H1 (cell line): ENCODE data around the gene HSPBP1. TPM values are rescaled to one million over a fixed set of nuclear protein-coding genes. Genes with fewer than 3 reads are reported as not detected.

Experiments
- microRNA-seq, 2 experiments: library from miRNA; unstranded; fragments of <30 nt; microRNA quantifications; one replicate each; pipeline versions ENCODE4 to v1.2.0, GENCODE V29; 2016 to 2020; ENCODE audit warnings: borderline microRNAs expressed in 2 of 2, borderline number of aligned reads in 2 of 2, borderline replicate concordance in 1 of 2
- polyA plus RNA-seq, 7 experiments: library from polyadenylated mRNA; depleted of rRNA in 3 of 7; stranded (reverse) in 5 of 7; unstranded in 2 of 7; fragments of >200 nt in 5 of 7; fragments of 200-250 nt in 2 of 7; gene quantifications; 1 replicate in 5 of 7; 2 replicates in 1 of 7; 4 replicates in 1 of 7; pipeline versions ENCODE4 v1.2.1 to v1.2.3, GENCODE V29; 2011 to 2013; ENCODE audit warnings: missing spikeins in 2 of 7, mixed read lengths in 2 of 7
- small RNA-seq: library from polyadenylated mRNA; stranded (forward); fragments of <200 nt; extraction: miRNeasy Mini kit (QIAGEN cat#:217004); gene quantifications from one replicate; pipeline ENCODE3, GENCODE V24; 2013; ENCODE audit not compliant: insufficient read depth
- total RNA-seq: library from RNA; stranded (reverse); fragmentation: NEBNext Ultra II Directional; extraction: Animal tissue kit (Norgen Biotek cat#: 25700); gene quantifications from 2 replicates; pipeline ENCODE4 v1.2.1, GENCODE V29; 2021

Gene HSPBP1
- total and polyA plus RNA-seq, 2 of the 8 experiments (the other 6 are each of a cell fraction or from before 2014, with no cell fraction given) = 63.4 to 100 TPM

Small RNA genes within 50 kb of the gene (microRNA-seq; reads per million reads assigned to microRNA genes)
- 0 to 0.20 reads per million in 2 experiments for gene MIR6802
- 0 to 0.46 reads per million in 2 experiments for gene MIR6803
- gene MIR6804 = 0.23 to 0.61 reads per million in 2 experiments

Small RNA genes within 50 kb of the gene (small RNA-seq; reads per million reads assigned to genes)
- gene MIR6802 (not detected), gene MIR6803 (not detected), gene MIR6804 (not detected)

Other genes with a start within 250 kb of the HSPBP1 start
- 0.26 TPM in 1 of 2 replicates, not detected in the other for gene GP6, start 241.8 kb downstream of the HSPBP1 start, total RNA-seq
- gene GP6, start 241.8 kb downstream of the HSPBP1 start, polyA plus RNA-seq (2011; rRNA removed) = 0.18 and 0.42 TPM in 2 replicates
- 29.4 and 31.5 TPM in 2 replicates for gene RDH13, start 217.0 kb downstream of the HSPBP1 start, total RNA-seq
- gene RDH13, start 217.0 kb downstream of the HSPBP1 start, polyA plus RNA-seq (2011; rRNA removed) = 15.9 and 20.5 TPM in 2 replicates
- gene EPS8L1, start 204.2 kb downstream of the HSPBP1 start, total RNA-seq = 30.2 and 37.0 TPM in 2 replicates
- gene EPS8L1, start 204.2 kb downstream of the HSPBP1 start, polyA plus RNA-seq (2011; rRNA removed) = 19.8 and 33.6 TPM in 2 replicates
- 71.5 and 88.8 TPM in 2 replicates for gene PPP1R12C, start 162.5 kb downstream of the HSPBP1 start, total RNA-seq
- 31.7 and 49.5 TPM in 2 replicates for gene PPP1R12C, start 162.5 kb downstream of the HSPBP1 start, polyA plus RNA-seq (2011; rRNA removed)
- gene TNNT1, start 130.9 kb downstream of the HSPBP1 start, total RNA-seq = 107 and 115 TPM in 2 replicates
- gene TNNT1, start 130.9 kb downstream of the HSPBP1 start, polyA plus RNA-seq (2011; rRNA removed) = 69.6 and 97.9 TPM in 2 replicates
- gene TNNI3, start 122.4 kb downstream of the HSPBP1 start, total RNA-seq = 16.6 and 16.9 TPM in 2 replicates
- gene TNNI3, start 122.4 kb downstream of the HSPBP1 start, polyA plus RNA-seq (2011; rRNA removed) = 56.0 and 67.9 TPM in 2 replicates
- 5.4 and 5.7 TPM in 2 replicates for gene DNAAF3, start 113.5 kb downstream of the HSPBP1 start, total RNA-seq
- gene DNAAF3, start 113.5 kb downstream of the HSPBP1 start, polyA plus RNA-seq (2011; rRNA removed) = 8.0 and 13.8 TPM in 2 replicates
- gene SYT5, start 99.8 kb downstream of the HSPBP1 start, total RNA-seq = 0.35 and 0.99 TPM in 2 replicates
- gene SYT5, start 99.8 kb downstream of the HSPBP1 start, polyA plus RNA-seq (2011; rRNA removed) = 0.67 and 1.6 TPM in 2 replicates
- 0.21 and 0.30 TPM in 2 replicates for gene PTPRH, start 70.6 kb downstream of the HSPBP1 start, total RNA-seq
- gene PTPRH, start 70.6 kb downstream of the HSPBP1 start, polyA plus RNA-seq (2011; rRNA removed) = 0.39 and 1.1 TPM in 2 replicates
- gene TMEM86B, start 51.3 kb downstream of the HSPBP1 start, total RNA-seq = 2.0 and 2.1 TPM in 2 replicates
- 2.9 and 4.2 TPM in 2 replicates for gene TMEM86B, start 51.3 kb downstream of the HSPBP1 start, polyA plus RNA-seq (2011; rRNA removed)
- 74.4 and 75.6 TPM in 2 replicates for gene PPP6R1, start 21.1 kb downstream of the HSPBP1 start, total RNA-seq
- gene PPP6R1, start 21.1 kb downstream of the HSPBP1 start, polyA plus RNA-seq (2011; rRNA removed) = 36.4 and 52.5 TPM in 2 replicates
- 32.7 and 33.6 TPM in 2 replicates for gene BRSK1, start 3.9 kb upstream of the HSPBP1 start, total RNA-seq
- gene BRSK1, start 3.9 kb upstream of the HSPBP1 start, polyA plus RNA-seq (2011; rRNA removed) = 27.6 and 55.2 TPM in 2 replicates
- gene TMEM150B, start 45.2 kb upstream of the HSPBP1 start, total RNA-seq = 0.88 and 0.91 TPM in 2 replicates
- gene TMEM150B, start 45.2 kb upstream of the HSPBP1 start, polyA plus RNA-seq (2011; rRNA removed) = 0.41 and 0.46 TPM in 2 replicates
- gene KMT5C, start 59.8 kb upstream of the HSPBP1 start, total RNA-seq = 31.5 and 33.4 TPM in 2 replicates
- 24.9 and 59.4 TPM in 2 replicates for gene KMT5C, start 59.8 kb upstream of the HSPBP1 start, polyA plus RNA-seq (2011; rRNA removed)
- 6.4 and 6.5 TPM in 2 replicates for gene COX6B2, start 74.6 kb upstream of the HSPBP1 start, total RNA-seq
- gene COX6B2, start 74.6 kb upstream of the HSPBP1 start, polyA plus RNA-seq (2011; rRNA removed) = 4.9 and 12.2 TPM in 2 replicates
- not detected in 2 replicates for gene GARIN5B, start 83.2 kb upstream of the HSPBP1 start, total RNA-seq
- gene GARIN5B, start 83.2 kb upstream of the HSPBP1 start, polyA plus RNA-seq (2011; rRNA removed) = 0.03 and 0.05 TPM in 2 replicates
- 1.6 and 2.8 TPM in 2 replicates for gene IL11, start 90.4 kb upstream of the HSPBP1 start, total RNA-seq
- 1.7 and 2.7 TPM in 2 replicates for gene IL11, start 90.4 kb upstream of the HSPBP1 start, polyA plus RNA-seq (2011; rRNA removed)
- 1.4 TPM in 1 of 2 replicates, not detected in the other for gene TMEM190, start 96.7 kb upstream of the HSPBP1 start, total RNA-seq
- 1.6 and 4.5 TPM in 2 replicates for gene TMEM190, start 96.7 kb upstream of the HSPBP1 start, polyA plus RNA-seq (2011; rRNA removed)
- gene TMEM238, start 104.2 kb upstream of the HSPBP1 start, total RNA-seq = 3.8 and 3.9 TPM in 2 replicates
- 0.49 and 0.53 TPM in 2 replicates for gene TMEM238, start 104.2 kb upstream of the HSPBP1 start, polyA plus RNA-seq (2011; rRNA removed)
- gene RPL28, start 105.8 kb upstream of the HSPBP1 start, total RNA-seq = 2,123 and 2,232 TPM in 2 replicates
- 6,692 and 8,402 TPM in 2 replicates for gene RPL28, start 105.8 kb upstream of the HSPBP1 start, polyA plus RNA-seq (2011; rRNA removed)
- gene UBE2S, start 127.7 kb upstream of the HSPBP1 start, total RNA-seq = 398 and 402 TPM in 2 replicates
- gene UBE2S, start 127.7 kb upstream of the HSPBP1 start, polyA plus RNA-seq (2011; rRNA removed) = 466 and 530 TPM in 2 replicates
- gene SHISA7, start 163.2 kb upstream of the HSPBP1 start, total RNA-seq = 0.98 and 1.0 TPM in 2 replicates
- gene SHISA7, start 163.2 kb upstream of the HSPBP1 start, polyA plus RNA-seq (2011; rRNA removed) = 0.76 and 1.1 TPM in 2 replicates
- gene ISOC2, start 181.5 kb upstream of the HSPBP1 start, total RNA-seq = 96.9 and 106 TPM in 2 replicates
- 152 and 195 TPM in 2 replicates for gene ISOC2, start 181.5 kb upstream of the HSPBP1 start, polyA plus RNA-seq (2011; rRNA removed)
- gene C19orf85, start 184.6 kb upstream of the HSPBP1 start, total RNA-seq = 3.2 and 3.6 TPM in 2 replicates
- gene C19orf85, start 184.6 kb upstream of the HSPBP1 start, polyA plus RNA-seq (2011; rRNA removed) = 2.2 and 3.3 TPM in 2 replicates
- gene ZNF628, start 196.5 kb upstream of the HSPBP1 start, total RNA-seq = 10.8 and 12.9 TPM in 2 replicates
- 1.7 and 4.5 TPM in 2 replicates for gene ZNF628, start 196.5 kb upstream of the HSPBP1 start, polyA plus RNA-seq (2011; rRNA removed)
- gene NAT14, start 205.1 kb upstream of the HSPBP1 start, total RNA-seq = 69.1 and 71.2 TPM in 2 replicates
- 47.1 and 79.5 TPM in 2 replicates for gene NAT14, start 205.1 kb upstream of the HSPBP1 start, polyA plus RNA-seq (2011; rRNA removed)
- gene SSC5D, start 208.3 kb upstream of the HSPBP1 start, total RNA-seq = 1.7 and 2.3 TPM in 2 replicates
- 0.39 and 0.72 TPM in 2 replicates for gene SSC5D, start 208.3 kb upstream of the HSPBP1 start, polyA plus RNA-seq (2011; rRNA removed)